Body of pancreas (tissue), 4 donors: ENCODE data around the gene TIPIN.

Experiments
- CTCF ChIP-seq, 7 experiments: fragments of 450-650 bp in 4 of 7; fragments of 200-600 bp in 3 of 7; sonication (generic) in 3 of 7; IDR thresholded peaks; one replicate each; pipeline ENCODE4 v1.5.1; 2016 to 2019; ENCODE audit warnings: antibody characterized with exemption in 7 of 7
- POLR2A ChIP-seq, 3 donors: fragments of 450-650 bp; IDR thresholded peaks; one replicate each; pipeline ENCODE4 v1.6.1; 2016; ENCODE audit warnings: antibody characterized with exemption in 3 of 3, mild to moderate bottlenecking in 2 of 3

GRCh38 chr15:66404532-66404931 is 48.0 kb upstream of the TIPIN start:
- TF ChIP-seq CTCF (IDR thresholded peaks at IDR 0.05) (peak in 4 of 7 experiments; percentile 16 to 42 (median 20)), POLR2A (IDR thresholded peaks at IDR 0.05) (no peak)
